HG03103 (cell line): ENCODE results near the gene ITGB7.

ENCODE experiments used
- ATAC-seq: cut with Tn5 transposase; IDR thresholded peaks from one replicate; pipeline ENCODE4 v1.9.1; 2021; ENCODE audit warnings: low read depth; ENCODE audit not compliant: unreplicated experiment

ITGB7 gene

DNA sequence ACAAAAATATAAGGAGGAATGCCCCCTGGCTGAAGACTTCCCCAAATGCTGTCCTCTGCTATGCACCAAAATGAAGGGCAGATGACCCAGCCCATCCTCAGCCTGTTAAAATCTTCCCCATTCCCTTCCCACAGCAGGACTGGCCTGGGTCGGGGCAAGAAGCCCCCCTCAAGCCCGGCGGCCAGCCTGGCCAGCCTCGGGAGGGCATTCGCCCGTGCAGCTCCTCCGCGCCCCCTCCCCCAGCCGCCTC, 24.5 kb upstream of the ITGB7 start:
- ATAC-seq: no peak

GRCh38 chr12:53230108-53230845, 23.2 kb upstream of the ITGB7 start:
- no peak for ATAC-seq

DNA sequence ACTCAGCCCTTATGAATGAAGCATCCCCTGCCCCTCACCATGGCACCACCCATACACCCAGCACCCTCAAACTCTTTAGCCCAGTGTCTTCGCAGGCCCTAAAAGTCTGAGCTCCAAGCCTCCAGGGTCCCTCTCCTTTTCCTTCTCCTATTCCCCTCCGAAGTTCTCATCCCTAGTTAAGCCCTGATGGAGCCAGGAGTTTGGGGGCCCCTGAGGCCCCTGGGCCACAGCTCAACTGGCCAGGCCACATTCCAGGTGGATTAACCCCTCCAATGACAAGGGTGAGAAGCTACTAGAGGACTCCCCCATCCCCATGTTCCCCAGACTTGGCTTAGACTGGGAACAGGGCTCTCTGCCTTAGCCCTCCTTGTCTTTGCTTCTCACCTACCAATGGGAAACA, 22.4 kb upstream of the ITGB7 start:
- ATAC-seq: no peak

GRCh38 chr12:53227836-53228235, 20.8 kb upstream of the ITGB7 start:
- no peak for ATAC-seq

GRCh38 chr12:53227341-53227740, 20.3 kb upstream of the ITGB7 start:
- ATAC-seq: no peak

DNA sequence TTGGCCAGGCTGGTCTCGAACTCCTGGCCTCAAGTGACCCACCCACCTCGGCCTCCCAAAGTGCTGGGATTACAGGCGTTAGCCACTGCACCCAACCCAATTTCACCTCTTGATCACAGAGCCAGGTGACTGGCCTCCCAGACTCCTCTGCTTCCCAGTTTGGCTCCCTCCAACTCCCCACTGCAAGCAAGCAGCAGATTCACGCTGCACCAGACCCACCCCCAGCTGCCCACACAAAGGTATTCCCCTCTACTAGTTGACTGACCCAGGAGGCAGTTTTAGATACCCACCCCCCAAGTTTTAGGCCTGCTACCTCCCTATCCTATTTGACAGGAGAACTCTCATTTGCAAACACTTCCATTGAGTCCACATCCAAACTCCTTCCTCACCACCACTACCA, 19.8 kb upstream of the ITGB7 start:
- ATAC-seq: no peak

DNA sequence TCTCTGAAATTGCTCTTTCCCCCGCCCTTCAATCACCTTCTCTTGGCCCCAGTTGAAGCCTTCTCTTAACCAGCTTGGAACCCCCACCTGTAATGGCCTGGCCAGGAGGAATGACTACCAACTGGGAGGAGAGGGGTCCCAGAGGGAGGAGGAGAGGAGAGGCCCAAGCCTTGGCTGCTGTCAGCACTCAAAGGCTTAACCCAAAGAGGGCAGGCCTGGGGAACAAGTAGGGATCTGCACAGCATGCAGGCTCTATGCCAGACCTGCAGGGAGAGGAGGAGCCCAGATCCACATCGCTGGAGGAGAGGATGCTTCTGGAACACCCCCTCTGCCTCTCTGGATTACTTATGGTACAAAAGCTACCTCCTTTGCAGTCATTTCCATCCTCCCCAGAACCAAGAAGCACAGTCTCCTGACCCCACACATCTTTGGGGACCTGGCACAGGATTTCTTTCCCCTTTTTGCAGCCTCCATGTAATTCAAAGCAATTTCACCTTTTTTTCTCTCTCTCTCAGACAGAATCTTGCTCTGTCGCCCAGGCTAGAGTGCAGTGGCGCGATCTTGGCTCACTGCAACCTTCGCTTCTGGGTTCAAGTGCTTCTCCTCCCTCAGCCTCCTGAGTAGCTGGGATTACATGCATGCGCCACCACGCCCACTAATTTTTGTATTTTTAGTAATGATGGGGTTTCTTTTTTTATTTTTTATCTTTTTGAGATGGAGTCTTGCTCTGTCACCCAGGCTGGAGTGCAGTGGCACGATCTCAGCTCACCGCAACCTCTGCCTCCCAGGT, 18.8 kb upstream of the ITGB7 start:
- no peak for ATAC-seq

- ATAC-seq: no peak
These were observed 18.0 kb upstream of the ITGB7 start for GRCh38 chr12:53224897-53225634.

DNA sequence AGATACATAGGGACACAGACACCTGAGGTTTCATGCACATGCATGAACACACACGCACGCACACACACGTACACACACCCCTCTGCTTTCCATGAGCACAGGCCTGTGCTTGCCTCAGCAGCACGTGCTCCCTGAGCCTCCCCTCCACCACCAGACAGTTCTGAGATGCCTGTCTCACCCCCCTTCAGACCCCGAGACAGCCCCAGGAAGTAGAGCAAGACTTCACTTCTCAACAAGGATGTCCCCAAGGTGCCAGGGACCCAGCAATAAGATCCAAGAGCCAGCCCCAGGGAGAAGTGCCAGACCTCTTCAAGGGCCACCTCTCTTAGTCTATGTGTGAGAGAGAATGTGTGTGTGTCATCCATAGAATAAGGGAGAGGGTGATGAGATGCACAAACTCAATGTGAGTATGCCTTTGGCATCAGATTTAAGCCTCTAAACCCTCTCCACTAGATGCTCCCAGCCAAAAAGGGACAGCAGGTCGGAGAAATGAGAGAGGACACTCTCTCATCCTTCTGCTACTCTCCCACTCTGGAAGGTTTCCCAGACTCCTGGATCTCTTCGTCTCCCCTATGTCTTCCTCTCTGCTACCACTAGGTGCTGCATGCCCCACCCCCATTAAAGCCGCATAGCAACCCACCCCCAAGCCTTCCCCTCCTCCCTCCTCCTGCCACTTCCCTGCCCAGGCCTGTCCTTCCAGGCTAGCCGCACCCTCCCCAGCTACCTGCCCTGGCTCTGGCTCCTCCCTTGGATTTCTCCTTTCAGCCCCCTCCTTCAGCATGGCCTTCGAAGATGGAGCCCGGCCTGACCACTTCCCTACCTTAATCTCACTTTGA, 17.2 kb upstream of the ITGB7 start:
- ATAC-seq: no peak

- ATAC-seq: no peak
These were observed 16.5 kb upstream of the ITGB7 start for GRCh38 chr12:53223389-53224060.

DNA sequence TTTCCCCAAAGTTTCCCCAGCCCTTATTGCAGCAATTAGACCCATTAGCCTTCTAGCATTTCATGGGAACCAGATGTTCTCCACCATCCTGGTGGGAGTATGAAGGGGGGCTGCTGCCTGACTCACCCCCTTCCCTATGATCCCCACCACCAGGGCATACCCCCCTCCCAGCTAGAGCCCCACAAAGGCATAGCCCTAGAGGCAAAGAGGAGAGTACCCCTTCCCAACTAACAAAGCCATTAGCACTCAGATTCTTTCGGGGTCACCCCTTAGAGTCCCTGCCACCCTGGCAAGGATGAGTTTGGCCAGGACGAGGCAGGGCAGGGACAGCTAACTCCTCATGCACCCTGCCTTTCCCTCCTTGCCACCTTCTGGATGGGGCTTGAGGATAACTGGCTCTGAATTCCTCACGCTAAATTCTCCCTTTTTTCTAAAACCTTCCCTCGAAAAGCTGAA, 15.8 kb upstream of the ITGB7 start:
- no peak for ATAC-seq

GRCh38 chr12:53222170-53222721, 15.2 kb upstream of the ITGB7 start:
- ATAC-seq: no peak

DNA sequence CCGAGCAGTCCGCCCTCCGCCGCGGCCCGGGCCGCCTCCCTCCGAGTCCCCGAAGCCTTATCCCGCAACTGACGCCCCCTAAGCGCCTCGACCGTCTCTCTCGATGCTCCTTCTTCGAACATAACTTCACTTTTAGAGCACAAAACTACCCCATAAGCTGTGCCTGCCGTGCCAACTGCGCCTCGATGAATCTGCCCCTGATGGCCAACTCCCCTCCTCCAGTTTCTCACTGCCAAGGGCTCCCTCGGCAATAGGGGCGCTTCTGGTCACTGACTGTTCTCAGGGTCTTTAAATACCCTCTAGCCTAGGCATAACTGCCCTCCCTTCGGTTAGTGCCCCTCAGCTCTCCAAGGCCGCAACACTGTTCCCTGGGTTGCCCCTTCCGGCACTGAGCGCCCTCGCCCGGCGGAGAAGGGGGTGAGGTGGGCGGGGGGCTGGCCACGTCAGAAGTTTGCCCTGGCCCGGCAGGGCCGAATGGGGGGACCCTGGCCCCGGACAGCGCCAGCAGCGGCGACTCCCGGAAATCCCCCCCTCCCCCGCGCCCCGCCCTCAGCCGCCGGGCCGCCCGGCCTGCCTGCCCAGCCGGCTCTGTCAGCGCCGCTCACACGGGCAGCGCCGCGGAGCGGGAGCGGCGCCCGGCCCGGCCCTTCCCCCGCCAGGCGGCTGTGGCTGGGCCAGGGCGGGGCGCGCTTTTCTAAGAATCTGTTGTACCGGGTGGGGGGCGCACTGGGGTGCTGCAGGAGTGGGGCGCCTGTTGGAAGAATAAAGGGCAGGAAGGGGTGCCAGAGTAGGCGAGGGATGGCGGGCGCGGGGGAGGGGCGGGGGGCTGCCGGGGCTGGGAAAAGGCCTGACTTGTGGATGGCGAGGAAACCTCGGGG, 14.4 kb upstream of the ITGB7 start:
- ATAC-seq: peak; percentile 25

DNA sequence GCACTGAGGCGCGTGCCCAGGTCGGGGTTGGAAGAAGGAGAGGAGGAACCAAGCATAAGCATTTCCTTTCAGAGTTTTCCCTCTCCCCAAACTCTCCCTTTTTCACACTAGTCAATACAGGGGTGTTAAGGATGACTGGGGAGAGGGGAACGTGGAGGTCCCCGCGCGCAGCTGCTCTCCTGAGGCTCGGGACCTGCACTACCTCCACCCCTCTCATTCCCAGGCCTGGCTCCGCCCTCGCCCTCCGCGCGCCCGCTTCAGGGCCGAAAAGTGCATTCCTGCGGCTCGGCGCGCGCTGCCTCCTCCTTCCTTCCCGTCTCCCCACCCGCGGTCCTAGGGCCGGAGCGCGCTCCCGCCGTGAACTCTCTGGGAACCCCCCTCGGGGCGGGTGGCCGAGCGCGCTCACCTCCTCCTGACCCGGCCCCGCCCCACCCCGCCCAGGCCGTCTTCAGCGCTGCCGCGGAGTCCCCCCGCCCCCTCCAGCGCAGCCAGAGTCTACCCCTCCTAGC, 13.7 kb upstream of the ITGB7 start:
- ATAC-seq: peak; percentile 42

DNA sequence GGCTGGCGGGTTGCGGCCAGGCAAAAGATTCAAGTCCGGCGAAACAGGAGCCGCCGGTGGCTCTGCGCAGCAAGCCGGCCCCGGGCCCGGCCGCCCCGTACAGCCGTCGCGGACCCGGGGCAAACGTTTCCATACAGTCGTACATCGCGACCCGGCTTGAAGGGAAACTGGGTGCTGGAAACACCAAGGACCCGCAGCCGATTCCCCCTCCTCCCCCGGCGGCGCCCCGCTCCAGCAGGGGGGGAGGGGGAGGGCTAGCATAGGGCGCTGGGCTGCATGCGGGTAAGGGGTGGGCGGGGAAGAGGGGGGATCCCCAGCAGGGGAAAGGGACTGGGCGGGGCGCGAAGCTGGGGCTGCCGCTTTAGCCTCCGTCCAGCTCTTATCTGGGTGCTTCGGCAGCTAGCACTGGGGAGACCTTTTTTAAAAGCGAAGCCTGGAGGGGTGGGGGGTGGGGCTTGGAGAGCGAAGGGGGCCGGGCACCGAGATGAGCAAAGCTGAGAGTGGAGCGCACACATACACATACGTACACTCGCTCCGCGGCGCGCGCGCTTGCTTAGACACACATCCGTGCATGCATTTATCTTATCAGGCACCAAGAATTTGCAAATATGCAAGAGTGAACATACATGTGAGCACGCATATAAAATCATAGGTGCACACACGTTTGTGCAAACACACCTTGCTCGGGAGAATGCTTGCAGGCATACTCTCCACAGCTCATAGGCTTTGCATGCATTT, 13.1 kb upstream of the ITGB7 start:
- ATAC-seq: peak; percentile 24

GRCh38 chr12:53219292-53219955, 12.4 kb upstream of the ITGB7 start:
- ATAC-seq: no peak

GRCh38 chr12:53218551-53219291, 11.7 kb upstream of the ITGB7 start:
- ATAC-seq: no peak
